ENCODE data around the gene PDE1A. TPM values are rescaled to one million over a fixed set of nuclear protein-coding genes. Genes with fewer than 3 reads are reported as not detected.

The PDE1A gene
- total and polyA plus RNA-seq, 4 donors, result 1.0 to 11.8 (median 3.6) TPM

GRCh38 chr2:182436252-182436651, 9.4 kb upstream of the PDE1A start:
- 90 to 95% methylated on average over 1 of the region's 1 CpG for WGBS, 2 donors
- no peak for DNase-seq
- Histone ChIP-seq H3K36me3 (ENCODE audit: control insufficient read depth in 4 of 4, insufficient read depth in 4 of 4, low read length in 4 of 4) (no peaks in the 10 kb centered on the region), H3K9ac (ENCODE audit: insufficient read depth in 1 of 2, low read length in 2 of 2) (no peak overlapping the region), H3K27me3 (ENCODE audit: control insufficient read depth in 3 of 3, insufficient read depth in 3 of 3, low read length in 2 of 3) (no peaks in the 10 kb centered on the region), H3K4me3 (no peak overlapping the region), H3K9me3 (ENCODE audit: control insufficient read depth in 4 of 4, insufficient read depth in 3 of 4, low read length in 3 of 4) (no peaks in the 10 kb centered on the region), H3K4me1 (ENCODE audit: control insufficient read depth in 5 of 5, insufficient read depth in 5 of 5, low read length in 5 of 5) (no peaks in the 10 kb centered on the region), H3K27ac (ENCODE audit: low read depth in 1 of 2, low read length in 1 of 2) (no peak overlapping the region)
- TF ChIP-seq CTCF (IDR thresholded peaks at IDR 0.05; ENCODE audit: control extremely low read depth, extremely low read depth), result no peak
- no peak for ATAC-seq (ENCODE audit: insufficient read depth, low FRiP score)

DNA sequence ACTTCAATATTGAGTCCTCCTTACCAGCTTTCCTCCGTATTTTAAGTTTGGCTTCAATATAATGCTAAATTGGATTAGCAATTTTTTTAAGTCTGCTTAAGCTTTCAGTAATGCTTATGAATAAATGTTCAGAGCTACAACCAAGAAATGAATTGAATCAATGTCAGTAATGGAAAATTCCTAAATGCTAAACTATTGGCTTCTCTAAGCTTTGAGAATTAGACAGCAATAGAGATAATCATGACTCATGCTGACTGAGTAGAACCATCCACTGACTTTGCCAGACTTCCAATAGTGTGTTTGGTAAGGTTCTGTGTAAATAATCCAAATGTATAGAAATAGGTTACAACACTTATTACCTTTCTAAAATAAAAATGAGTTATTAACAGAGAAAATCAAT, 8.9 kb upstream of the PDE1A start:
- TF ChIP-seq CTCF (IDR thresholded peaks at IDR 0.05; ENCODE audit: control extremely low read depth, extremely low read depth), result no peak
- H3K4me1 ChIP-seq (ENCODE audit: control insufficient read depth in 5 of 5, insufficient read depth in 5 of 5, low read length in 5 of 5), result no peaks in the 10 kb centered on the region
- H3K9ac ChIP-seq (ENCODE audit: insufficient read depth in 1 of 2, low read length in 2 of 2), result no peak overlapping the region
- no peaks in the 10 kb centered on the region for H3K27me3 ChIP-seq (ENCODE audit: control insufficient read depth in 3 of 3, insufficient read depth in 3 of 3, low read length in 2 of 3)
- no peak for ATAC-seq (ENCODE audit: insufficient read depth, low FRiP score)
- H3K9me3 ChIP-seq (ENCODE audit: control insufficient read depth in 4 of 4, insufficient read depth in 3 of 4, low read length in 3 of 4), result no peaks in the 10 kb centered on the region
- DNase-seq, result no peak
- H3K27ac ChIP-seq (ENCODE audit: low read depth in 1 of 2, low read length in 1 of 2), result no peak overlapping the region
- H3K4me3 ChIP-seq, result no peak overlapping the region
- WGBS, 2 donors, result 88 to 94% methylated on average over 1 of the region's 1 CpG
- no peaks in the 10 kb centered on the region for H3K36me3 ChIP-seq (ENCODE audit: control insufficient read depth in 4 of 4, insufficient read depth in 4 of 4, low read length in 4 of 4)

DNA sequence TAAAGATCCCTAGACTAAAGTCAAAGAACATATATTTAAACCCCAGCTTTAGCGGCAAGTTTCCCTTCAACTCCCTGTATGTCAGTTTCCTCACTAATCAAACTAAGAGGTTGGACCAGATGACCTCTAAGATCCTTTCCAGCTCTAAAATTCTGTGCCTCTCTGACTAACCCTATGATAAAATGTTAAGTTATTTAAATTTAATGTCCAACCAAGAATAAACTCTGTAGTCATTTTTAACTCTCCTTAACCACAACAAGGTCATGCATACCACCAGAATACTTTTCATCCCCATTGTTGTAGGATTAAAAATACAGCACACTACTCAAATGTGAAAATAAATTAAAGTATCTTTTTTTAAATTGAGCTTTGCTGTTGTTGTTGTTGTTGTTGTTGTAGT, 5.2 kb upstream of the PDE1A start:
- H3K27me3 ChIP-seq (ENCODE audit: control insufficient read depth in 3 of 3, insufficient read depth in 3 of 3, low read length in 2 of 3), result no peaks in the 10 kb centered on the region
- 98 to 100% methylated on average over 1 of the region's 1 CpG for WGBS, 2 donors
- no peaks in the 10 kb centered on the region for H3K36me3 ChIP-seq (ENCODE audit: control insufficient read depth in 4 of 4, insufficient read depth in 4 of 4, low read length in 4 of 4)
- TF ChIP-seq CTCF (IDR thresholded peaks at IDR 0.05; ENCODE audit: control extremely low read depth, extremely low read depth), result no peak
- DNase-seq (no peak), ATAC-seq (ENCODE audit: insufficient read depth, low FRiP score) (no peak)
- H3K4me1 ChIP-seq (ENCODE audit: control insufficient read depth in 5 of 5, insufficient read depth in 5 of 5, low read length in 5 of 5), result peaks cover 0 to 2% (median 0%) of the 10 kb centered on the region in 5 donors
- H3K9ac ChIP-seq (ENCODE audit: insufficient read depth in 1 of 2, low read length in 2 of 2), result no peak overlapping the region
- H3K27ac ChIP-seq (ENCODE audit: low read depth in 1 of 2, low read length in 1 of 2), result no peak overlapping the region
- no peak overlapping the region for H3K4me3 ChIP-seq
- H3K9me3 ChIP-seq (ENCODE audit: control insufficient read depth in 4 of 4, insufficient read depth in 3 of 4, low read length in 3 of 4), result no peaks in the 10 kb centered on the region

- ATAC-seq (ENCODE audit: insufficient read depth, low FRiP score), result no peak
- Histone ChIP-seq H3K36me3 (ENCODE audit: control insufficient read depth in 4 of 4, insufficient read depth in 4 of 4, low read length in 4 of 4) (no peaks in the 10 kb centered on the region), H3K27ac (ENCODE audit: low read depth in 1 of 2, low read length in 1 of 2) (no peak overlapping the region), H3K9ac (ENCODE audit: insufficient read depth in 1 of 2, low read length in 2 of 2) (no peak overlapping the region), H3K4me3 (no peak overlapping the region), H3K4me1 (ENCODE audit: control insufficient read depth in 5 of 5, insufficient read depth in 5 of 5, low read length in 5 of 5) (peaks cover 0 to 6% (median 2%) of the 10 kb centered on the region in 5 donors), H3K9me3 (ENCODE audit: control insufficient read depth in 4 of 4, insufficient read depth in 3 of 4, low read length in 3 of 4) (no peaks in the 10 kb centered on the region), H3K27me3 (ENCODE audit: control insufficient read depth in 3 of 3, insufficient read depth in 3 of 3, low read length in 2 of 3) (no peaks in the 10 kb centered on the region)
- no peak for TF ChIP-seq CTCF (IDR thresholded peaks at IDR 0.05; ENCODE audit: control extremely low read depth, extremely low read depth)
- DNase-seq, result no peak
- 92 to 93% methylated on average over 1 of the region's 1 CpG for WGBS, 2 donors
Measured at GRCh38 chr2:182428476-182428875, 1.6 kb upstream of the PDE1A start.

Measured in lung (tissue), 12 donors.